ENCODE data around the gene PCED1A.

DNA sequence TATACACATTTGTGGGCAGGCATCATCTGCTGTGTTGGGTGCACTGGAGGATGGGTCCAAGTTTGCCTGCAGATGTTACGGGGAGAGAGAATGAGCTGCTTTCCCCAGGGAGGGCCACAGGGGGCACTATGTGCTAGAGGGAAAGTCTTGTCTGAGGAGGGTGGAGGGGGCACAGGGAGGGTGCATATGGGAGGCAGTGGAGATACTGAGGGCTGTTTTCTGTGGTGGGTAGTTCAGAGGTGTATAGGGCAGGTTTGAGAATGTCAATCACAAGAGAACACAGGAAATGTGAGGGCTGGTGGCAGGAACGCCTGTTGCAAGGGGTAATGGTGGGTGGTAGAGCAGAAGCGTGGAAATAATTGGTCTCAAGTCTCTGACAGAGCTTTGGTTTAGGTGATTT, 25.2 kb upstream of the PCED1A start:
- no peak for TF ChIP-seq YEATS2 (CRISPR knock-in tag; IDR thresholded peaks at IDR 0.05; ENCODE audit: borderline replicate concordance)
- no peak for TF ChIP-seq ZFP36 (IDR thresholded peaks at IDR 0.05; ENCODE audit: borderline replicate concordance, low read depth, low read length, partially characterized antibody)
- no peak for TF ChIP-seq MEIS2 (CRISPR knock-in tag; IDR thresholded peaks at IDR 0.05)
- TF ChIP-seq RXRA (CRISPR knock-in tag; IDR thresholded peaks at IDR 0.05) = no peak
- TF ChIP-seq PHF20 (CRISPR knock-in tag; IDR thresholded peaks at IDR 0.05) = no peak
- TF ChIP-seq MYC (CRISPR knock-in tag; IDR thresholded peaks at IDR 0.05; ENCODE audit: borderline replicate concordance) = no peak
- TF ChIP-seq, protein P1, sequence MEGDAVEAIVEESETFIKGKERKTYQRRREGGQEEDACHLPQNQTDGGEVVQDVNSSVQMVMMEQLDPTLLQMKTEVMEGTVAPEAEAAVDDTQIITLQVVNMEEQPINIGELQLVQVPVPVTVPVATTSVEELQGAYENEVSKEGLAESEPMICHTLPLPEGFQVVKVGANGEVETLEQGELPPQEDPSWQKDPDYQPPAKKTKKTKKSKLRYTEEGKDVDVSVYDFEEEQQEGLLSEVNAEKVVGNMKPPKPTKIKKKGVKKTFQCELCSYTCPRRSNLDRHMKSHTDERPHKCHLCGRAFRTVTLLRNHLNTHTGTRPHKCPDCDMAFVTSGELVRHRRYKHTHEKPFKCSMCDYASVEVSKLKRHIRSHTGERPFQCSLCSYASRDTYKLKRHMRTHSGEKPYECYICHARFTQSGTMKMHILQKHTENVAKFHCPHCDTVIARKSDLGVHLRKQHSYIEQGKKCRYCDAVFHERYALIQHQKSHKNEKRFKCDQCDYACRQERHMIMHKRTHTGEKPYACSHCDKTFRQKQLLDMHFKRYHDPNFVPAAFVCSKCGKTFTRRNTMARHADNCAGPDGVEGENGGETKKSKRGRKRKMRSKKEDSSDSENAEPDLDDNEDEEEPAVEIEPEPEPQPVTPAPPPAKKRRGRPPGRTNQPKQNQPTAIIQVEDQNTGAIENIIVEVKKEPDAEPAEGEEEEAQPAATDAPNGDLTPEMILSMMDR (CRISPR knock-in tag; IDR thresholded peaks at IDR 0.05) = peak; percentile 57
- no peak for TF ChIP-seq PCBP2 (optimal IDR thresholded peaks at IDR 0.05; ENCODE audit: low read depth, low read length, poor library complexity, severe bottlenecking)
- no peak for TF ChIP-seq TAF1 (CRISPR knock-in tag; IDR thresholded peaks at IDR 0.05)
- TF ChIP-seq ZNF33B (CRISPR knock-in tag; IDR thresholded peaks at IDR 0.05) = no peak
- TF ChIP-seq ZNF331 (CRISPR knock-in tag; IDR thresholded peaks at IDR 0.05) = no peak
- TF ChIP-seq DMTF1 (CRISPR knock-in tag; IDR thresholded peaks at IDR 0.05) = no peak
- TF ChIP-seq ZNF598 (CRISPR knock-in tag; IDR thresholded peaks at IDR 0.05; ENCODE audit: borderline replicate concordance) = no peak

Data from HepG2 (cell line).